Measurements from ENCODE around the gene COX7C. TPM values are rescaled to one million over a fixed set of nuclear protein-coding genes. Genes with fewer than 3 reads are reported as not detected.
A peak's percentile ranks its signal among the peaks of the same experiment; 100 is the strongest.

The COX7C gene
- total and polyA plus RNA-seq, 9 of the 15 experiments (the other 6 are each of a cell fraction or from before 2014, with no cell fraction given): 576 to 1,783 (median 996) TPM

DNA sequence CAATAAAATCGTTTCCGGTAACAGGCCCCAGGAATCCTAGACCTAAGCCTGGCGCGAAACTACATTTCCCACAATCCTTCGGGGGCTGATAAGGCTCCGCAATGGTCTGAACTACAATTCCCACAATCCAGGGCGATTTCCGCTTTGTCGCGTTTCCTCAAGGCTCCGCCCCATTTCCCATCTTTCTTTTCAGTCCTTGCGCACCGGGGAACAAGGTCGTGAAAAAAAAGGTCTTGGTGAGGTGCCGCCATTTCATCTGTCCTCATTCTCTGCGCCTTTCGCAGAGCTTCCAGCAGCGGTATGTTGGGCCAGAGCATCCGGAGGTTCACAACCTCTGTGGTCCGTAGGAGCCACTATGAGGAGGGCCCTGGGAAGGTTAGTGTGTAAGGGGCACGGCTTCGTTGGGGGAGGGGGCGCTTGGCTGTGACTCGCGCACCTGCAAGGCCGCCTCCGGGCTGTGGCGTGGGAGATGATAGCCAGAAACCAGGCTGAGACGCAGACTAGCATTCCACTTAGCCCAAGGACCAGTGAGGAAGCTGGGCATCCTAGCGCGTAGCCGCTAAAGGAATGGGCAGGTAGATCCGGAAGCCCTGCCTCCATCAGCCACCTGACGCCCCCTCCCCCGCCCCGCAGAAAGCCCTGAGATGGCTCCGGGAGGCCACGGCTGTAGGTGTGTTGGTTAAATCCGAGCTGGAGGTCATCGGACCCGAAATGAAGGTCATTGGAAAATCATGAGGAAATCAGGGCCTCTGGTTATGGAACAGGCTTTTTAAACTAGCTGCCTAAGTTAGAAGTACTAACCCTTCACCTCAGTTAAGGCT is at the start of gene COX7C (continued):
- TF ChIP-seq, protein P1, sequence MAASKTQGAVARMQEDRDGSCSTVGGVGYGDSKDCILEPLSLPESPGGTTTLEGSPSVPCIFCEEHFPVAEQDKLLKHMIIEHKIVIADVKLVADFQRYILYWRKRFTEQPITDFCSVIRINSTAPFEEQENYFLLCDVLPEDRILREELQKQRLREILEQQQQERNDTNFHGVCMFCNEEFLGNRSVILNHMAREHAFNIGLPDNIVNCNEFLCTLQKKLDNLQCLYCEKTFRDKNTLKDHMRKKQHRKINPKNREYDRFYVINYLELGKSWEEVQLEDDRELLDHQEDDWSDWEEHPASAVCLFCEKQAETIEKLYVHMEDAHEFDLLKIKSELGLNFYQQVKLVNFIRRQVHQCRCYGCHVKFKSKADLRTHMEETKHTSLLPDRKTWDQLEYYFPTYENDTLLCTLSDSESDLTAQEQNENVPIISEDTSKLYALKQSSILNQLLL (CRISPR knock-in tag; IDR thresholded peaks at IDR 0.05; ENCODE audit: borderline replicate concordance): no peak
- TF ChIP-seq ETS2 (tag; IDR thresholded peaks at IDR 0.05; ENCODE audit: borderline replicate concordance, poor library complexity, severe bottlenecking) (no peak), CSDE1 (IDR thresholded peaks at IDR 0.05) (no peak), PPARD (CRISPR knock-in tag; IDR thresholded peaks at IDR 0.05) (no peak), GABPA (tag; conservative IDR thresholded peaks at IDR 0.05; ENCODE audit: low read depth) (peak; percentile 94), NR2F6 (CRISPR knock-in tag; IDR thresholded peaks at IDR 0.05) (no peak), ZNF217 (CRISPR knock-in tag; IDR thresholded peaks at IDR 0.05) (no peak)
- TF ChIP-seq, protein P2, sequence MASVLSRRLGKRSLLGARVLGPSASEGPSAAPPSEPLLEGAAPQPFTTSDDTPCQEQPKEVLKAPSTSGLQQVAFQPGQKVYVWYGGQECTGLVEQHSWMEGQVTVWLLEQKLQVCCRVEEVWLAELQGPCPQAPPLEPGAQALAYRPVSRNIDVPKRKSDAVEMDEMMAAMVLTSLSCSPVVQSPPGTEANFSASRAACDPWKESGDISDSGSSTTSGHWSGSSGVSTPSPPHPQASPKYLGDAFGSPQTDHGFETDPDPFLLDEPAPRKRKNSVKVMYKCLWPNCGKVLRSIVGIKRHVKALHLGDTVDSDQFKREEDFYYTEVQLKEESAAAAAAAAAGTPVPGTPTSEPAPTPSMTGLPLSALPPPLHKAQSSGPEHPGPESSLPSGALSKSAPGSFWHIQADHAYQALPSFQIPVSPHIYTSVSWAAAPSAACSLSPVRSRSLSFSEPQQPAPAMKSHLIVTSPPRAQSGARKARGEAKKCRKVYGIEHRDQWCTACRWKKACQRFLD (CRISPR knock-in tag; IDR thresholded peaks at IDR 0.05): peak; percentile 72; the same call in 1 of the 2 replicates
- TF ChIP-seq, protein P3, sequence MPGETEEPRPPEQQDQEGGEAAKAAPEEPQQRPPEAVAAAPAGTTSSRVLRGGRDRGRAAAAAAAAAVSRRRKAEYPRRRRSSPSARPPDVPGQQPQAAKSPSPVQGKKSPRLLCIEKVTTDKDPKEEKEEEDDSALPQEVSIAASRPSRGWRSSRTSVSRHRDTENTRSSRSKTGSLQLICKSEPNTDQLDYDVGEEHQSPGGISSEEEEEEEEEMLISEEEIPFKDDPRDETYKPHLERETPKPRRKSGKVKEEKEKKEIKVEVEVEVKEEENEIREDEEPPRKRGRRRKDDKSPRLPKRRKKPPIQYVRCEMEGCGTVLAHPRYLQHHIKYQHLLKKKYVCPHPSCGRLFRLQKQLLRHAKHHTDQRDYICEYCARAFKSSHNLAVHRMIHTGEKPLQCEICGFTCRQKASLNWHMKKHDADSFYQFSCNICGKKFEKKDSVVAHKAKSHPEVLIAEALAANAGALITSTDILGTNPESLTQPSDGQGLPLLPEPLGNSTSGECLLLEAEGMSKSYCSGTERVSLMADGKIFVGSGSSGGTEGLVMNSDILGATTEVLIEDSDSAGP (CRISPR knock-in tag; IDR thresholded peaks at IDR 0.05): no peak
- TF ChIP-seq, protein P4, sequence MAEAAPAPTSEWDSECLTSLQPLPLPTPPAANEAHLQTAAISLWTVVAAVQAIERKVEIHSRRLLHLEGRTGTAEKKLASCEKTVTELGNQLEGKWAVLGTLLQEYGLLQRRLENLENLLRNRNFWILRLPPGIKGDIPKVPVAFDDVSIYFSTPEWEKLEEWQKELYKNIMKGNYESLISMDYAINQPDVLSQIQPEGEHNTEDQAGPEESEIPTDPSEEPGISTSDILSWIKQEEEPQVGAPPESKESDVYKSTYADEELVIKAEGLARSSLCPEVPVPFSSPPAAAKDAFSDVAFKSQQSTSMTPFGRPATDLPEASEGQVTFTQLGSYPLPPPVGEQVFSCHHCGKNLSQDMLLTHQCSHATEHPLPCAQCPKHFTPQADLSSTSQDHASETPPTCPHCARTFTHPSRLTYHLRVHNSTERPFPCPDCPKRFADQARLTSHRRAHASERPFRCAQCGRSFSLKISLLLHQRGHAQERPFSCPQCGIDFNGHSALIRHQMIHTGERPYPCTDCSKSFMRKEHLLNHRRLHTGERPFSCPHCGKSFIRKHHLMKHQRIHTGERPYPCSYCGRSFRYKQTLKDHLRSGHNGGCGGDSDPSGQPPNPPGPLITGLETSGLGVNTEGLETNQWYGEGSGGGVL (CRISPR knock-in tag; IDR thresholded peaks at IDR 0.05): no peak
- TF ChIP-seq, protein P5, sequence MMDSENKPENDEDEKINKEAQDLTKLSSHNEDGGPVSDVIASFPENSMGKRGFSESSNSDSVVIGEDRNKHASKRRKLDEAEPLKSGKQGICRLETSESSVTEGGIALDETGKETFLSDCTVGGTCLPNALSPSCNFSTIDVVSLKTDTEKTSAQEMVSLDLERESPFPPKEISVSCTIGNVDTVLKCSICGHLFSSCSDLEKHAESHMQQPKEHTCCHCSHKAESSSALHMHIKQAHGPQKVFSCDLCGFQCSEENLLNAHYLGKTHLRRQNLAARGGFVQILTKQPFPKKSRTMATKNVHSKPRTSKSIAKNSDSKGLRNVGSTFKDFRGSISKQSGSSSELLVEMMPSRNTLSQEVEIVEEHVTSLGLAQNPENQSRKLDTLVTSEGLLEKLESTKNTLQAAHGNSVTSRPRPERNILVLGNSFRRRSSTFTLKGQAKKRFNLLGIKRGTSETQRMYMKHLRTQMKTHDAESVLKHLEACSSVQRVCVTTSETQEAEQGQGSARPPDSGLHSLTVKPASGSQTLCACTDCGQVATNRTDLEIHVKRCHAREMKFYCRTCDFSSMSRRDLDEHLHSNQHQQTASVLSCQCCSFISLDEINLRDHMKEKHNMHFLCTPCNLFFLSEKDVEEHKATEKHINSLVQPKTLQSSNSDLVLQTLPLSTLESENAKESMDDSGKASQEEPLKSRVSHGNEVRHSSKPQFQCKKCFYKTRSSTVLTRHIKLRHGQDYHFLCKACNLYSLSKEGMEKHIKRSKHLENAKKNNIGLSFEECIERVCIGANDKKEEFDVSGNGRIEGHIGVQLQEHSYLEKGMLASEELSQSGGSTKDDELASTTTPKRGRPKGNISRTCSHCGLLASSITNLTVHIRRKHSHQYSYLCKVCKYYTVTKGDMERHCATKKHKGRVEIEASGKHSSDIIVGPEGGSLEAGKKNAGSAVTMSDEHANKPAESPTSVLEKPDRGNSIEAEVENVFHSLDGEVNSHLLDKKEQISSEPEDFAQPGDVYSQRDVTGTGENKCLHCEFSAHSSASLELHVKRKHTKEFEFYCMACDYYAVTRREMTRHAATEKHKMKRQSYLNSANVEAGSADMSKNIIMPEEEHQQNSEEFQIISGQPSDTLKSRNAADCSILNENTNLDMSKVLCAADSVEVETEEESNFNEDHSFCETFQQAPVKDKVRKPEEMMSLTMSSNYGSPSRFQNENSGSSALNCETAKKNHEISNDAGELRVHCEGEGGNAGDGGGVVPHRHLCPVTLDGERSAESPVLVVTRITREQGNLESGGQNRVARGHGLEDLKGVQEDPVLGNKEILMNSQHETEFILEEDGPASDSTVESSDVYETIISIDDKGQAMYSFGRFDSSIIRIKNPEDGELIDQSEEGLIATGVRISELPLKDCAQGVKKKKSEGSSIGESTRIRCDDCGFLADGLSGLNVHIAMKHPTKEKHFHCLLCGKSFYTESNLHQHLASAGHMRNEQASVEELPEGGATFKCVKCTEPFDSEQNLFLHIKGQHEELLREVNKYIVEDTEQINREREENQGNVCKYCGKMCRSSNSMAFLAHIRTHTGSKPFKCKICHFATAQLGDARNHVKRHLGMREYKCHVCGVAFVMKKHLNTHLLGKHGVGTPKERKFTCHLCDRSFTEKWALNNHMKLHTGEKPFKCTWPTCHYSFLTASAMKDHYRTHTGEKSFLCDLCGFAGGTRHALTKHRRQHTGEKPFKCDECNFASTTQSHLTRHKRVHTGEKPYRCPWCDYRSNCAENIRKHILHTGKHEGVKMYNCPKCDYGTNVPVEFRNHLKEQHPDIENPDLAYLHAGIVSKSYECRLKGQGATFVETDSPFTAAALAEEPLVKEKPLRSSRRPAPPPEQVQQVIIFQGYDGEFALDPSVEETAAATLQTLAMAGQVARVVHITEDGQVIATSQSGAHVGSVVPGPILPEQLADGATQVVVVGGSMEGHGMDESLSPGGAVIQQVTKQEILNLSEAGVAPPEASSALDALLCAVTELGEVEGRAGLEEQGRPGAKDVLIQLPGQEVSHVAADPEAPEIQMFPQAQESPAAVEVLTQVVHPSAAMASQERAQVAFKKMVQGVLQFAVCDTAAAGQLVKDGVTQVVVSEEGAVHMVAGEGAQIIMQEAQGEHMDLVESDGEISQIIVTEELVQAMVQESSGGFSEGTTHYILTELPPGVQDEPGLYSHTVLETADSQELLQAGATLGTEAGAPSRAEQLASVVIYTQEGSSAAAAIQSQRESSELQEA (IDR thresholded peaks at IDR 0.05; ENCODE audit: low read depth): no peak
